Neutrophil (primary cell): ENCODE results near the gene CRYBG1.
A peak's percentile ranks its signal among the peaks of the same experiment; 100 is the strongest.

ENCODE experiments used
- H3K27ac ChIP-seq: fragments of 200-600 bp; sonication (generic); 2 replicates; pipeline ENCODE4 v1.5.1; 2016; ENCODE audit warnings: mild to moderate bottlenecking, moderate library complexity
- H3K27me3 ChIP-seq: fragments of 200-600 bp; sonication (generic); 2 replicates; pipeline ENCODE4 v1.6.0; 2016; ENCODE audit warnings: mild to moderate bottlenecking
- H3K36me3 ChIP-seq: fragments of 200-600 bp; sonication (generic); 2 replicates; pipeline ENCODE4 v1.5.1; 2017
- H3K4me1 ChIP-seq, 2 experiments: fragments of 200-600 bp in 1 of 2; sonication (generic) in 1 of 2; 1 replicate in 1 of 2; 2 replicates in 1 of 2; pipeline versions ENCODE4 v1.5.1 to v1.6.1; 2013 to 2016; ENCODE audit warnings: low read depth in 1 of 2, low read length in 1 of 2, mild to moderate bottlenecking in 1 of 2, moderate library complexity in 1 of 2; ENCODE audit not compliant: control insufficient read depth in 1 of 2, insufficient read depth in 1 of 2
- H3K4me3 ChIP-seq, 2 experiments: fragments of 200-600 bp in 1 of 2; sonication (generic) in 1 of 2; 1 replicate in 1 of 2; 2 replicates in 1 of 2; pipeline ENCODE4 v1.5.1; 2013 to 2016; ENCODE audit warnings: low read depth in 1 of 2, low read length in 1 of 2, mild to moderate bottlenecking in 1 of 2, moderate library complexity in 1 of 2
- H3K9me3 ChIP-seq: fragments of 200-600 bp; sonication (generic); 2 replicates; pipeline ENCODE4 v1.5.1; 2016
- TF ChIP-seq, protein P1 (sequence below): fragments of 200-600 bp; sonication (generic); IDR thresholded peaks from 2 replicates; pipeline ENCODE4 v1.5.1; 2016; ENCODE audit warnings: antibody characterized with exemption

CRYBG1 gene

GRCh38 chr6:106470811-106471210 lies 110.3 kb downstream of the CRYBG1 start:
- H3K4me3 ChIP-seq = no peak overlapping the region
- TF ChIP-seq, protein P1, sequence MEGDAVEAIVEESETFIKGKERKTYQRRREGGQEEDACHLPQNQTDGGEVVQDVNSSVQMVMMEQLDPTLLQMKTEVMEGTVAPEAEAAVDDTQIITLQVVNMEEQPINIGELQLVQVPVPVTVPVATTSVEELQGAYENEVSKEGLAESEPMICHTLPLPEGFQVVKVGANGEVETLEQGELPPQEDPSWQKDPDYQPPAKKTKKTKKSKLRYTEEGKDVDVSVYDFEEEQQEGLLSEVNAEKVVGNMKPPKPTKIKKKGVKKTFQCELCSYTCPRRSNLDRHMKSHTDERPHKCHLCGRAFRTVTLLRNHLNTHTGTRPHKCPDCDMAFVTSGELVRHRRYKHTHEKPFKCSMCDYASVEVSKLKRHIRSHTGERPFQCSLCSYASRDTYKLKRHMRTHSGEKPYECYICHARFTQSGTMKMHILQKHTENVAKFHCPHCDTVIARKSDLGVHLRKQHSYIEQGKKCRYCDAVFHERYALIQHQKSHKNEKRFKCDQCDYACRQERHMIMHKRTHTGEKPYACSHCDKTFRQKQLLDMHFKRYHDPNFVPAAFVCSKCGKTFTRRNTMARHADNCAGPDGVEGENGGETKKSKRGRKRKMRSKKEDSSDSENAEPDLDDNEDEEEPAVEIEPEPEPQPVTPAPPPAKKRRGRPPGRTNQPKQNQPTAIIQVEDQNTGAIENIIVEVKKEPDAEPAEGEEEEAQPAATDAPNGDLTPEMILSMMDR = no peak
- no peaks in the 10 kb centered on the region for H3K27me3 ChIP-seq
- H3K4me1 ChIP-seq = no peaks in the 10 kb centered on the region
- H3K36me3 ChIP-seq = no peaks in the 10 kb centered on the region
- no peaks in the 10 kb centered on the region for H3K9me3 ChIP-seq
- H3K27ac ChIP-seq = no peak overlapping the region

- Histone ChIP-seq H3K27ac (no peak overlapping the region), H3K4me3 (no peak overlapping the region), H3K9me3 (no peaks in the 10 kb centered on the region), H3K27me3 (no peaks in the 10 kb centered on the region), H3K4me1 (peaks cover 14 to 16% of the 10 kb centered on the region in 2 experiments), H3K36me3 (no peaks in the 10 kb centered on the region)
- TF ChIP-seq, protein P1 = no peak
Measured at GRCh38 chr6:106473812-106474211, 113.3 kb downstream of the CRYBG1 start.

GRCh38 chr6:106474466-106474865 lies 113.9 kb downstream of the CRYBG1 start:
- Histone ChIP-seq H3K9me3 (no peaks in the 10 kb centered on the region), H3K27me3 (no peaks in the 10 kb centered on the region), H3K27ac (no peak overlapping the region), H3K4me1 (peaks cover 14 to 16% of the 10 kb centered on the region in 2 experiments), H3K36me3 (no peaks in the 10 kb centered on the region), H3K4me3 (no peak overlapping the region)
- TF ChIP-seq, protein P1 = no peak

- Histone ChIP-seq H3K36me3 (no peaks in the 10 kb centered on the region), H3K9me3 (no peaks in the 10 kb centered on the region), H3K4me1 (peaks cover 14 to 16% of the 10 kb centered on the region in 2 experiments), H3K4me3 (no peak overlapping the region), H3K27ac (no peak overlapping the region), H3K27me3 (no peaks in the 10 kb centered on the region)
- TF ChIP-seq, protein P1 = no peak
Measured at GRCh38 chr6:106475284-106475683, 114.8 kb downstream of the CRYBG1 start.

GRCh38 chr6:106476331-106477105 lies 116.0 kb downstream of the CRYBG1 start:
- no peaks in the 10 kb centered on the region for H3K27me3 ChIP-seq
- H3K36me3 ChIP-seq = no peaks in the 10 kb centered on the region
- H3K9me3 ChIP-seq = no peaks in the 10 kb centered on the region
- TF ChIP-seq, protein P1 = no peak
- peak overlapping the region; percentile 61 for H3K27ac ChIP-seq
- peaks cover 14 to 16% of the 10 kb centered on the region in 2 experiments for H3K4me1 ChIP-seq
- no peak overlapping the region for H3K4me3 ChIP-seq
